Measurements from ENCODE around the gene COX7B2. TPM values are rescaled to one million over a fixed set of nuclear protein-coding genes. Genes with fewer than 3 reads are reported as not detected.

The COX7B2 gene
- total RNA-seq, 1 experiment from 2014 or later = not detected

DNA sequence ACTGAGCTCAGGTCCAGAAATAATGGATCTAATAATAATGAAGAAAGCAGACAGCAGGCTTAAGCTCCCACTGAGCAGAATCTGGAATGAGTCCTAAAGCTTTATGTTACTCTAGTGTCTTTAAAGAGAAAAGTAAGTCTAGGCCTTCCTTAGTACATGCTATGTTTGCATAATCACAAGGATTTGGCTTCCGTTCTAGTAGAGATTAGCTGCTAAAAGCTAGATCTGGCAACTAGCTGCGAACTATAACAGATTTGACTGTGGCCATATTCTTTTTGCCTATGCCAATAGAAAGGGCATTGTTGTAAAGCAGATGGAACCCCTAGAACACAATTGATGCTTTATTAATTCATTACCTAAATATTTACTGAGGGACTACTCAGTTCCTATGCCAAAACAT lies 19.0 kb downstream of the COX7B2 start:
- Histone ChIP-seq H3K9me3 (ENCODE audit: control insufficient read depth in 1 of 2, insufficient read depth in 1 of 2, low read depth in 1 of 2, low read length in 2 of 2) (no peaks in the 10 kb centered on the region), H3K4me1 (ENCODE audit: control insufficient read depth in 1 of 2, insufficient read depth in 2 of 2, low read length in 2 of 2) (no peaks in the 10 kb centered on the region), H3K27me3 (ENCODE audit: insufficient read depth, low read length) (no peaks in the 10 kb centered on the region), H3K36me3 (ENCODE audit: control insufficient read depth in 1 of 2, insufficient read depth in 2 of 2, low read length in 2 of 2) (no peaks in the 10 kb centered on the region), H3K4me2 (ENCODE audit: low read length) (no peak overlapping the region), H3K4me3 (replicated peaks in 1 of 2; ENCODE audit: low read depth in 1 of 2, low read length in 2 of 2) (no peak overlapping the region), H3K79me2 (ENCODE audit: insufficient read depth, low read length) (no peaks in the 10 kb centered on the region), H3K27ac (ENCODE audit: low read depth, low read length) (no peak overlapping the region), H3K9me2 (ENCODE audit: insufficient read depth) (no peaks in the 10 kb centered on the region), H3K9ac (ENCODE audit: low read length) (no peak overlapping the region), H4K20me1 (ENCODE audit: insufficient read depth) (no peaks in the 10 kb centered on the region), H2AFZ (ENCODE audit: low read depth, low read length, poor library complexity, severe bottlenecking) (no peak overlapping the region)
- no peak for ATAC-seq
- ChIA-PET RAD21 (ENCODE audit: low non-redundant PET in 1 of 2, low total read pairs in 2 of 2, uncharacterized antibody in 2 of 2, unreplicated experiment in 2 of 2) (no interaction called here), POLR2A (no interaction called here), CTCF (no interaction called here)
- TF ChIP-seq, protein P1, sequence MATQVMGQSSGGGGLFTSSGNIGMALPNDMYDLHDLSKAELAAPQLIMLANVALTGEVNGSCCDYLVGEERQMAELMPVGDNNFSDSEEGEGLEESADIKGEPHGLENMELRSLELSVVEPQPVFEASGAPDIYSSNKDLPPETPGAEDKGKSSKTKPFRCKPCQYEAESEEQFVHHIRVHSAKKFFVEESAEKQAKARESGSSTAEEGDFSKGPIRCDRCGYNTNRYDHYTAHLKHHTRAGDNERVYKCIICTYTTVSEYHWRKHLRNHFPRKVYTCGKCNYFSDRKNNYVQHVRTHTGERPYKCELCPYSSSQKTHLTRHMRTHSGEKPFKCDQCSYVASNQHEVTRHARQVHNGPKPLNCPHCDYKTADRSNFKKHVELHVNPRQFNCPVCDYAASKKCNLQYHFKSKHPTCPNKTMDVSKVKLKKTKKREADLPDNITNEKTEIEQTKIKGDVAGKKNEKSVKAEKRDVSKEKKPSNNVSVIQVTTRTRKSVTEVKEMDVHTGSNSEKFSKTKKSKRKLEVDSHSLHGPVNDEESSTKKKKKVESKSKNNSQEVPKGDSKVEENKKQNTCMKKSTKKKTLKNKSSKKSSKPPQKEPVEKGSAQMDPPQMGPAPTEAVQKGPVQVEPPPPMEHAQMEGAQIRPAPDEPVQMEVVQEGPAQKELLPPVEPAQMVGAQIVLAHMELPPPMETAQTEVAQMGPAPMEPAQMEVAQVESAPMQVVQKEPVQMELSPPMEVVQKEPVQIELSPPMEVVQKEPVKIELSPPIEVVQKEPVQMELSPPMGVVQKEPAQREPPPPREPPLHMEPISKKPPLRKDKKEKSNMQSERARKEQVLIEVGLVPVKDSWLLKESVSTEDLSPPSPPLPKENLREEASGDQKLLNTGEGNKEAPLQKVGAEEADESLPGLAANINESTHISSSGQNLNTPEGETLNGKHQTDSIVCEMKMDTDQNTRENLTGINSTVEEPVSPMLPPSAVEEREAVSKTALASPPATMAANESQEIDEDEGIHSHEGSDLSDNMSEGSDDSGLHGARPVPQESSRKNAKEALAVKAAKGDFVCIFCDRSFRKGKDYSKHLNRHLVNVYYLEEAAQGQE (IDR thresholded peaks at IDR 0.05; ENCODE audit: low read depth) = no peak
- TF ChIP-seq TCF7L2 (IDR thresholded peaks at IDR 0.05; ENCODE audit: borderline replicate concordance, extremely low read depth, insufficient read depth, insufficient read length) = no peak
- no peak for TF ChIP-seq SP1 (IDR thresholded peaks at IDR 0.05; ENCODE audit: low read depth)
- TF ChIP-seq ZNF274 (IDR thresholded peaks at IDR 0.05; ENCODE audit: low read depth, low read length) = no peak
- TF ChIP-seq RAD21 (IDR thresholded peaks at IDR 0.05; ENCODE audit: low read depth) = no peak
- TF ChIP-seq POLR2A (IDR thresholded peaks at IDR 0.05; ENCODE audit: borderline replicate concordance, extremely low read depth, insufficient read depth, insufficient read length) = no peak
- TF ChIP-seq SRF (IDR thresholded peaks at IDR 0.05; ENCODE audit: low read depth) = no peak
- no peak for TF ChIP-seq EZH2phosphoT487 (IDR thresholded peaks at IDR 0.05; ENCODE audit: borderline replicate concordance)
- TF ChIP-seq ZFX (IDR thresholded peaks at IDR 0.05) = no peak
- no peak for TF ChIP-seq EZH2 (IDR thresholded peaks at IDR 0.05)
- no peak for TF ChIP-seq CEBPB (IDR thresholded peaks at IDR 0.05; ENCODE audit: low read depth)
- BruUV-seq (replicated peaks) = no TSS peak
- DNase-seq (ENCODE audit: low read depth, low spot score) = no peak
- intact Hi-C loops (cut with micrococcal nuclease) = loop anchor here (10.0 kb wide), 1 partner anchor 55 kb away; no protein-coding TSS in a partner anchor

Measured in HCT116 (cell line).